Measurements from ENCODE around the gene NAA16.
"Not testable (repeated sequence)": the region's sequence is repeated elsewhere in the genome, so short reads cannot be mapped to it uniquely, and the experiment has no call there.

Gene NAA16

DNA sequence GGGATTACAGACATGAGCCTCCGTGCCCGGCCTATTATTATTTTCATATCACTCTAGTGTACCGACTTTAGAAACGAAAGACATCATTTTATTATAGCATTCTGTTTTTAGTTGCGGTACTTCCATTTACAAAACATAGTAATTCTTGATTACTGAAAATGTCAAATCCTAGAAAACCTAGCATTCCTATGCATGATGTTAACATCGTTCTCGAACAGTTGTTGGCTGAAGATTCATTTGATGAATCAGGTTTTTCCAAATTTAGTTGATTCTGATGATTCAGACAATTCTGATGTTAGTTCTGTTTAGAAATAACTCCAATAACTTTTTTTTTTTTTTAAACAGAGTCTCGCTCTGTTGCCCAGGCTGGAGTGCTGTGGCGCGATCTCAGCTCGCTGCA, 36.2 kb upstream of the NAA16 start:
- no peaks in the 10 kb centered on the region for H3K9me2 ChIP-seq (replicated peaks; ENCODE audit: control insufficient read depth, low read length)
- no peaks in the 10 kb centered on the region for H4K20me1 ChIP-seq (ENCODE audit: control insufficient read depth, insufficient read depth, low read depth, low read length)
- TF ChIP-seq, protein P1, sequence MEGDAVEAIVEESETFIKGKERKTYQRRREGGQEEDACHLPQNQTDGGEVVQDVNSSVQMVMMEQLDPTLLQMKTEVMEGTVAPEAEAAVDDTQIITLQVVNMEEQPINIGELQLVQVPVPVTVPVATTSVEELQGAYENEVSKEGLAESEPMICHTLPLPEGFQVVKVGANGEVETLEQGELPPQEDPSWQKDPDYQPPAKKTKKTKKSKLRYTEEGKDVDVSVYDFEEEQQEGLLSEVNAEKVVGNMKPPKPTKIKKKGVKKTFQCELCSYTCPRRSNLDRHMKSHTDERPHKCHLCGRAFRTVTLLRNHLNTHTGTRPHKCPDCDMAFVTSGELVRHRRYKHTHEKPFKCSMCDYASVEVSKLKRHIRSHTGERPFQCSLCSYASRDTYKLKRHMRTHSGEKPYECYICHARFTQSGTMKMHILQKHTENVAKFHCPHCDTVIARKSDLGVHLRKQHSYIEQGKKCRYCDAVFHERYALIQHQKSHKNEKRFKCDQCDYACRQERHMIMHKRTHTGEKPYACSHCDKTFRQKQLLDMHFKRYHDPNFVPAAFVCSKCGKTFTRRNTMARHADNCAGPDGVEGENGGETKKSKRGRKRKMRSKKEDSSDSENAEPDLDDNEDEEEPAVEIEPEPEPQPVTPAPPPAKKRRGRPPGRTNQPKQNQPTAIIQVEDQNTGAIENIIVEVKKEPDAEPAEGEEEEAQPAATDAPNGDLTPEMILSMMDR (IDR thresholded peaks at IDR 0.05; ENCODE audit: low read depth, low read length, poor library complexity, severe bottlenecking): no peak
- no peak for TF ChIP-seq EZH2phosphoT487 (IDR thresholded peaks at IDR 0.05; ENCODE audit: borderline replicate concordance, low read length)
- no peak overlapping the region for H3K4me3 ChIP-seq (ENCODE audit: low read length)
- H3K4me2 ChIP-seq (ENCODE audit: low read length): no peak overlapping the region
- no peak overlapping the region for H3K27ac ChIP-seq (ENCODE audit: low read depth, low read length)
- peaks cover 16% of the 10 kb centered on the region for H3K4me1 ChIP-seq (ENCODE audit: control insufficient read depth, low read length)
- no peaks in the 10 kb centered on the region for H3K27me3 ChIP-seq (ENCODE audit: control insufficient read depth, low read length)
- H3K9me3 ChIP-seq (ENCODE audit: control insufficient read depth, insufficient read depth, low read length): peaks cover 5% of the 10 kb centered on the region; the same call in 1 of the 2 replicates
- H3F3A ChIP-seq (ENCODE audit: control insufficient read depth, insufficient read depth): no peaks in the 10 kb centered on the region
- 0 out of 2 replicates have a peak, but pooled peaks cover 3% of the 10 kb centered on the region for H3K36me3 ChIP-seq (ENCODE audit: control insufficient read depth, low read length)
- no peaks in the 10 kb centered on the region for H3K79me2 ChIP-seq (ENCODE audit: control insufficient read depth, low read length)

DNA sequence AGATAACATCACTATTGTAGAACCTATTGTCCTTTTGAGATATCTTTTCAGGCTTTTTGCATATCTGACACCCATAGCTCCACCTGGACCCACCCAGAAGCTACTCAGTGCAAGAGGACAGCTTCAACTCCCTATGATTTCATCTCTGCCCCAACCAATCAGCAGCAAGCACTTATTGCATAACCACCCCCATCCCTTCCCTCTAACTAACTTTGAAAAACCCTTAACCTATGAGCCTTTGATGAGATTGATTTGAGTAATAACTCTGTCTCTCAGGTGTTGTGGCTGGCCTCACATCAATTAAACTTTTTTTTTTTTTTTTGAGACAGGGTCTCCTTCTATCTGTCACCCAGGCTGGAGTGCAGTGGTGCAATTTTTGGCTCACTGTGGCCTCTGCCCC, 34.2 kb upstream of the NAA16 start:
- Histone ChIP-seq H3K36me3 (ENCODE audit: control insufficient read depth, low read length) (no peaks in the 10 kb centered on the region), H3K79me2 (ENCODE audit: control insufficient read depth, low read length) (no peaks in the 10 kb centered on the region), H4K20me1 (ENCODE audit: control insufficient read depth, insufficient read depth, low read depth, low read length) (no peaks in the 10 kb centered on the region), H3K4me1 (ENCODE audit: control insufficient read depth, low read length) (peaks cover 9% of the 10 kb centered on the region), H3K9me3 (ENCODE audit: control insufficient read depth, insufficient read depth, low read length) (no peaks in the 10 kb centered on the region), H3K27me3 (ENCODE audit: control insufficient read depth, low read length) (no peaks in the 10 kb centered on the region), H3K4me3 (ENCODE audit: low read length) (no peak overlapping the region), H3F3A (ENCODE audit: control insufficient read depth, insufficient read depth) (no peaks in the 10 kb centered on the region), H3K27ac (ENCODE audit: low read depth, low read length) (no peak overlapping the region), H3K4me2 (ENCODE audit: low read length) (no peak overlapping the region), H3K9me2 (replicated peaks; ENCODE audit: control insufficient read depth, low read length) (no peaks in the 10 kb centered on the region)
- TF ChIP-seq EZH2phosphoT487 (IDR thresholded peaks at IDR 0.05; ENCODE audit: borderline replicate concordance, low read length): no peak
- TF ChIP-seq, protein P1 (IDR thresholded peaks at IDR 0.05; ENCODE audit: low read depth, low read length, poor library complexity, severe bottlenecking): no peak

DNA sequence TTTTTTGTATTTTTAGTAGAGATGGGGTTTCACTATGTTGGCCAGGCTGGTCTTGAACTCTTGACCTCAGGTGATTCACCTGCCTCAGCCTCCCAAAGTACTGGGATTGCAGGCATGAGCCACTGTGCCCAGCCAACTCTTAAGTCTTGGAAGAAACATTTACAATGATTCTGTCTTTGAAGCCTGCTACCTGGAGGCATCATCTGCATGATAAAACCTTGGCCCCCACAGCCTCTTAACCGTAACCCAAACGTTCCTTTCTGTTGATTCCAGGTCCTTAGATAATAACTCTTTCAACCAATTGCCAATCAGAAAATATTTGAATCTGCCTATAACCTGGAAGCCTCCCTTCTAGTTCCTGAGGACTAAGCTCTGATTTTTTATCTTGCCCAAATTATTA, 31.9 kb upstream of the NAA16 start:
- not testable (repeated sequence) for H3K4me2 ChIP-seq (ENCODE audit: low read length); H3K4me3 ChIP-seq (ENCODE audit: low read length); H3F3A ChIP-seq (ENCODE audit: control insufficient read depth, insufficient read depth); H3K36me3 ChIP-seq (ENCODE audit: control insufficient read depth, low read length); H4K20me1 ChIP-seq (ENCODE audit: control insufficient read depth, insufficient read depth, low read depth, low read length); H3K27ac ChIP-seq (ENCODE audit: low read depth, low read length); H3K27me3 ChIP-seq (ENCODE audit: control insufficient read depth, low read length); H3K79me2 ChIP-seq (ENCODE audit: control insufficient read depth, low read length); H3K9me2 ChIP-seq (replicated peaks; ENCODE audit: control insufficient read depth, low read length); H3K9me3 ChIP-seq (ENCODE audit: control insufficient read depth, insufficient read depth, low read length)
- H3K4me1 ChIP-seq (ENCODE audit: control insufficient read depth, low read length): peaks cover 18% of the 10 kb centered on the region

DNA sequence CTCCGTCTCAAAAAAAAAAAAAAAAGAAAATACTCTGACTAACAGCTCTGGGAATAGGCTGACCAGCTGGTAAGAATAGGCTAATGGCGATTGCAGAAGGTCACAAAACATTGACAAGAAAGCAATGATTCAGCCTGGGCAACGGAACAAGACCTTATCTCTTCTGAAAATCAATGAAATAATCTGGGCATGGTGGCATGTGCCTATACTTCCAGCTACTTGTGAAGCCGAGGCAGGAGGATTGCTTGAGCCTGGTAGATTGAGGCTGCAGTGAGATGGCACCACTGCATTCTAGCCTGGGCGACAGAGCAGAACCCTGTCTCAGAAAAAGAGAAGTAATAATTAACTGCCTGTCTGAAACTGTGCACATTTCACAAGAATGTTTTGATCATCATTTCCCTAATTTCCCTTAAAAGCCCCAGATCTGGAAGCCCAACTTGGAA, 28.9 kb upstream of the NAA16 start:
- Histone ChIP-seq H3K36me3 (ENCODE audit: control insufficient read depth, low read length) (no peaks in the 10 kb centered on the region), H3F3A (ENCODE audit: control insufficient read depth, insufficient read depth) (no peaks in the 10 kb centered on the region), H3K9me3 (ENCODE audit: control insufficient read depth, insufficient read depth, low read length) (no peaks in the 10 kb centered on the region), H3K4me1 (ENCODE audit: control insufficient read depth, low read length) (peaks cover 18% of the 10 kb centered on the region), H4K20me1 (ENCODE audit: control insufficient read depth, insufficient read depth, low read depth, low read length) (no peaks in the 10 kb centered on the region), H3K79me2 (ENCODE audit: control insufficient read depth, low read length) (no peaks in the 10 kb centered on the region), H3K9me2 (replicated peaks; ENCODE audit: control insufficient read depth, low read length) (no peaks in the 10 kb centered on the region), H3K27ac (ENCODE audit: low read depth, low read length) (peak overlapping the region; percentile 31), H3K4me3 (ENCODE audit: low read length) (peak overlapping the region; percentile 43), H3K4me2 (ENCODE audit: low read length) (peak overlapping the region; percentile 60), H3K27me3 (ENCODE audit: control insufficient read depth, low read length) (no peaks in the 10 kb centered on the region)
- no peak for TF ChIP-seq EZH2phosphoT487 (IDR thresholded peaks at IDR 0.05; ENCODE audit: borderline replicate concordance, low read length)
- TF ChIP-seq, protein P1 (IDR thresholded peaks at IDR 0.05; ENCODE audit: low read depth, low read length, poor library complexity, severe bottlenecking): no peak
